ENCODE results near the gene LGR4. TPM values are rescaled to one million over a fixed set of nuclear protein-coding genes. Genes with fewer than 3 reads are reported as not detected.

LGR4 gene
- total RNA-seq, 1 donor from 2014 or later: 62.7 TPM

- TF ChIP-seq CTCF (conservative IDR thresholded peaks at IDR 0.05; ENCODE audit: low read depth, low read length): no peak
- no peak overlapping the region for H3K4me3 ChIP-seq (ENCODE audit: low read depth, low read length)
- DNase-seq (ENCODE audit: low read depth): no peak
Observed at GRCh38 chr11:27420217-27420616, 52.4 kb downstream of the LGR4 start.

- no peak for DNase-seq (ENCODE audit: low read depth)
- no peak for TF ChIP-seq CTCF (conservative IDR thresholded peaks at IDR 0.05; ENCODE audit: low read depth, low read length)
- no peak overlapping the region for H3K4me3 ChIP-seq (ENCODE audit: low read depth, low read length)
Observed at GRCh38 chr11:27418356-27418755, 54.2 kb downstream of the LGR4 start.

DNA sequence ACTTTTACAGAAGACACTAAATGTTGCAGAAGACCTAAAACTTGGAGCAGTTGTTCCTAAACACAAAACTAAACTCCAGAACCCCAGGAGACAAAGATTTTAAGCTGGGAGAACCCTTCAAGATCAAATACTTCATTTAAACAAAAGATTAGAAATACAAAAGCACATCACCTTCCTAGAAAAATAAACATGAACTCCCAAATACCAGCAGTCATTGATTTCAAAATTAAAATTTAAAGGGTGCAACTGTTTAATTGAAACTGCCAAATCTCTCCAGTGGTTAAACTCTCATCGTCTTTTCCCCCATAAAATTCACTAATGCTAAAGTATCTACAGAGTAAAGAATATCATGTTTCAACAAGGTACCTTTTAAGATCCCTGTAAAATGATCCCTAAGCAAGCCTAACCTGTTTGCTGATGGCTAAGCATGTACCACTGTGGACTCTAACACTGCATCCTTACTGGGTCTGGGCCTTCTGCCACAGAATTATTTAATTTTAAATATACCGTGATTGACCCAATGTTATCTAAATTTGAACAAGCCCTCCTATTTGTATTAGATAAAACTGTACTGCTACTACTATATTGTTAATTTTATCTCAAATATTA, 55.9 kb downstream of the LGR4 start:
- no peak for TF ChIP-seq CTCF (conservative IDR thresholded peaks at IDR 0.05; ENCODE audit: low read depth, low read length)
- no peak for DNase-seq (ENCODE audit: low read depth)
- H3K4me3 ChIP-seq (ENCODE audit: low read depth, low read length): no peak overlapping the region

GRCh38 chr11:27414644-27415043, 57.9 kb downstream of the LGR4 start:
- no peak for DNase-seq (ENCODE audit: low read depth)
- TF ChIP-seq CTCF (conservative IDR thresholded peaks at IDR 0.05; ENCODE audit: low read depth, low read length): no peak
- no peak overlapping the region for H3K4me3 ChIP-seq (ENCODE audit: low read depth, low read length)

DNA sequence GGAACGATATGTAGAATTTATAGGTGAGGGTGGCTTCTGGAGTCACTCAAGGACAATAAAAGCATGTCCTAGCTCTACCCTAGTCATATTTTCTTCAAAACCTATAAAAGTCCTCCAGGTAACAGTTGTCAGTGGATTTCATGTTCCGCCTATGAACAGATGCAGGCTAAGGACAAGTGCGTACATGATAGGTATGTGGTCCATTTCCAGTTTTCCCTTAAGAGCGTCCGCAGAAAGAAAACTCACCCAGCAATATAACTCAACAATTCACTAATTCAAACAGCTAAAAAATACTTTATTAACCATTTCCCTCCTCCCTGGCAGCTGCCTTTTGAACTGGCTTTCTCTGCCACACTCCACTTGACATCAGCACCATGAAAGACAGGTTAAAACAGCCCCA, 59.4 kb downstream of the LGR4 start:
- no peak for TF ChIP-seq CTCF (conservative IDR thresholded peaks at IDR 0.05; ENCODE audit: low read depth, low read length)
- DNase-seq (ENCODE audit: low read depth): no peak
- no peak overlapping the region for H3K4me3 ChIP-seq (ENCODE audit: low read depth, low read length)

- no peak for DNase-seq (ENCODE audit: low read depth)
- no peak overlapping the region for H3K4me3 ChIP-seq (ENCODE audit: low read depth, low read length)
- TF ChIP-seq CTCF (conservative IDR thresholded peaks at IDR 0.05; ENCODE audit: low read depth, low read length): no peak
Observed at GRCh38 chr11:27412192-27412691, 60.3 kb downstream of the LGR4 start.

DNA sequence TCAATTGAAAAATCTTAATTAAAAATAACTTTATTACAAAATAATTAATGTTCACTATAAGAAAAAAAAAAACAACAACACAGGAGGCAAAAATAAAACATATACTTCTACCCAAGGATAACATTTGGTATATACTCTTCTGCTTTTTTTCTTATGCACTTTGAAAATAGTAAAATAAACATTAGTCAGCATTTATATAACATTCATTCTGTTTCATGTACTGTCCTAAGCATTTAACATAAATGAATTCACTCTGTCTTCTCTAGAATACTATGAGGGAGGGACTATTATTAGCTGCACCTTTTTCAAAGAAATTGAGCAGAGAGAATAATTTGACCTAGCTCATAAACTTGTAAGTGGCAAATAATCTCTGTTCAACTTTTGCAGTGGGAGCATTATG, 61.3 kb downstream of the LGR4 start:
- H3K4me3 ChIP-seq (ENCODE audit: low read depth, low read length): no peak overlapping the region
- TF ChIP-seq CTCF (conservative IDR thresholded peaks at IDR 0.05; ENCODE audit: low read depth, low read length): no peak
- DNase-seq (ENCODE audit: low read depth): no peak

Data from epithelial cell of proximal tubule (primary cell).